Stimulated activated CD4-positive, alpha-beta T cell treated with anti-CD3 and anti-CD28 coated beads, TNF-alpha, amount 100 ng/mL, for 1 hour (primary cell): ENCODE data around the gene SKP1.
A peak's percentile ranks its signal among the peaks of the same experiment; 100 is the strongest.

Experiments used
- DNase-seq, 3 donors: peaks; one replicate each; pipeline ENCODE4 v3.0.0-alpha.2; 2020; ENCODE audit warnings: low read depth in 3 of 3, low spot score in 1 of 3

SKP1 gene

GRCh38 chr5:134113902-134114875 lies 62.6 kb downstream of the SKP1 start, which contains the start of gene TCF7:
TSS of gene TCF7 (plus strand) at chr5:134114681. CDS start at chr5:134114907, 226 bp downstream.
- DNase-seq = peak; percentile 56 to 74 (median 64)

GRCh38 chr5:134113363-134113889 lies 63.3 kb downstream of the SKP1 start:
- DNase-seq = no peak

GRCh38 chr5:134112726-134113362 lies 63.9 kb downstream of the SKP1 start:
- no peak for DNase-seq

- no peak for DNase-seq
Observed at GRCh38 chr5:134111741-134112647, 64.8 kb downstream of the SKP1 start.

- no peak for DNase-seq
Observed at GRCh38 chr5:134110382-134110781, 66.4 kb downstream of the SKP1 start.

GRCh38 chr5:134107779-134108178 lies 69.0 kb downstream of the SKP1 start:
- DNase-seq = no peak

- DNase-seq = no peak
Observed at GRCh38 chr5:134106991-134107701, 69.6 kb downstream of the SKP1 start.

GRCh38 chr5:134103998-134104654 lies 72.6 kb downstream of the SKP1 start:
- DNase-seq = no peak

- no peak for DNase-seq
Observed at GRCh38 chr5:134103397-134103796, 73.4 kb downstream of the SKP1 start.

- DNase-seq = peak in 1 of 3 donors; percentile 76
Observed at GRCh38 chr5:134101686-134102439, 74.9 kb downstream of the SKP1 start.

GRCh38 chr5:134100283-134101091 lies 76.3 kb downstream of the SKP1 start:
- DNase-seq = peak; percentile 60 to 76 (median 74)

- DNase-seq = no peak
Observed at GRCh38 chr5:134099939-134100282, 76.8 kb downstream of the SKP1 start.

- DNase-seq = no peak
Observed at GRCh38 chr5:134099288-134099872, 77.4 kb downstream of the SKP1 start.
